IgD-negative memory B cell (primary cell): Measurements from ENCODE around the gene NFATC3. TPM values are rescaled to one million over a fixed set of nuclear protein-coding genes. Genes with fewer than 3 reads are reported as not detected.
A peak's percentile ranks its signal among the peaks of the same experiment; 100 is the strongest.

Source experiments
- H3K27ac Mint-ChIP-seq, 3 donors: one replicate each; pipeline ENCODE4 v1.8.0; 2020 to 2022; ENCODE audit warnings: mild to moderate bottlenecking in 3 of 3, mixed read lengths in 3 of 3, moderate library complexity in 1 of 3
- H3K27me3 Mint-ChIP-seq: one replicate; pipeline ENCODE4 v1.8.0; 2021; ENCODE audit warnings: mixed read lengths
- H3K36me3 Mint-ChIP-seq: one replicate; pipeline ENCODE4 v1.8.0; 2020; ENCODE audit warnings: mild to moderate bottlenecking, mixed read lengths
- H3K4me1 Mint-ChIP-seq, 3 donors: one replicate each; pipeline ENCODE4 v1.8.0; 2020 to 2022; ENCODE audit warnings: mixed read lengths in 3 of 3, mild to moderate bottlenecking in 1 of 3
- H3K4me3 Mint-ChIP-seq, 4 donors: one replicate each; pipeline ENCODE4 v1.8.0; 2020 to 2022; ENCODE audit warnings: mild to moderate bottlenecking in 4 of 4, mixed read lengths in 4 of 4, moderate library complexity in 3 of 4
- H3K9me3 Mint-ChIP-seq, 3 donors: one replicate each; pipeline ENCODE4 v1.8.0; 2020 to 2021; ENCODE audit warnings: mixed read lengths in 3 of 3, mild to moderate bottlenecking in 1 of 3
- polyA plus RNA-seq: library from polyadenylated mRNA; unstranded; fragments of 300-500 nt; fragmentation: Illumina TruSeq; gene quantifications from one replicate; pipeline ENCODE4 v1.2.3, GENCODE V29; 2021

The NFATC3 gene
- polyA plus RNA-seq, 1 donor from 2014 or later, result 47.2 TPM

- H3K27me3 Mint-ChIP-seq, result no peaks in the 10 kb centered on the region
- H3K4me3 Mint-ChIP-seq, result no peak overlapping the region
- peak overlapping the region; percentile 63 to 90 (median 79) for H3K27ac Mint-ChIP-seq
- H3K36me3 Mint-ChIP-seq, result peaks cover 1% of the 10 kb centered on the region
- peaks cover 49 to 56% (median 53%) of the 10 kb centered on the region in 3 donors for H3K4me1 Mint-ChIP-seq
- no peaks in the 10 kb centered on the region for H3K9me3 Mint-ChIP-seq
These were observed 184.6 kb downstream of the NFATC3 start for GRCh38 chr16:68269793-68270192.

GRCh38 chr16:68270353-68270752 is 185.2 kb downstream of the NFATC3 start:
- no peaks in the 10 kb centered on the region for H3K27me3 Mint-ChIP-seq
- H3K4me3 Mint-ChIP-seq, result peak overlapping the region in 1 of 4 donors; percentile 42
- H3K4me1 Mint-ChIP-seq, result peaks cover 47 to 53% (median 52%) of the 10 kb centered on the region in 3 donors
- peak overlapping the region in 2 of 3 donors; percentile 43 to 90 for H3K27ac Mint-ChIP-seq
- H3K9me3 Mint-ChIP-seq, result no peaks in the 10 kb centered on the region
- peaks cover 4% of the 10 kb centered on the region for H3K36me3 Mint-ChIP-seq

GRCh38 chr16:68272507-68273209 is 187.5 kb downstream of the NFATC3 start:
- peak overlapping the region; percentile 67 to 76 (median 73) for H3K27ac Mint-ChIP-seq
- H3K36me3 Mint-ChIP-seq, result peaks cover 9% of the 10 kb centered on the region
- H3K4me1 Mint-ChIP-seq, result peaks cover 49 to 55% (median 53%) of the 10 kb centered on the region in 3 donors
- H3K4me3 Mint-ChIP-seq, result peak overlapping the region; percentile 4 to 85 (median 70)
- H3K27me3 Mint-ChIP-seq, result no peaks in the 10 kb centered on the region
- H3K9me3 Mint-ChIP-seq, result no peaks in the 10 kb centered on the region

GRCh38 chr16:68273459-68273858 is 188.3 kb downstream of the NFATC3 start:
- H3K36me3 Mint-ChIP-seq, result peaks cover 9% of the 10 kb centered on the region
- no peaks in the 10 kb centered on the region for H3K27me3 Mint-ChIP-seq
- H3K9me3 Mint-ChIP-seq, result no peaks in the 10 kb centered on the region
- H3K27ac Mint-ChIP-seq, result peak overlapping the region; percentile 55 to 76 (median 67)
- peak overlapping the region in 3 of 4 donors; percentile 68 to 85 (median 72) for H3K4me3 Mint-ChIP-seq
- H3K4me1 Mint-ChIP-seq, result peaks cover 45 to 50% (median 48%) of the 10 kb centered on the region in 3 donors

GRCh38 chr16:68273896-68274295 is 188.7 kb downstream of the NFATC3 start:
- peaks cover 9% of the 10 kb centered on the region for H3K36me3 Mint-ChIP-seq
- no peaks in the 10 kb centered on the region for H3K9me3 Mint-ChIP-seq
- peak overlapping the region; percentile 23 to 76 (median 55) for H3K27ac Mint-ChIP-seq
- H3K4me1 Mint-ChIP-seq, result peaks cover 45 to 49% (median 47%) of the 10 kb centered on the region in 3 donors
- H3K27me3 Mint-ChIP-seq, result no peaks in the 10 kb centered on the region
- peak overlapping the region in 2 of 4 donors; percentile 12 to 83 for H3K4me3 Mint-ChIP-seq

GRCh38 chr16:68274441-68274840 is 189.3 kb downstream of the NFATC3 start:
- H3K27me3 Mint-ChIP-seq, result no peaks in the 10 kb centered on the region
- H3K27ac Mint-ChIP-seq, result peak overlapping the region; percentile 23 to 76 (median 55)
- peaks cover 44% of the 10 kb centered on the region in 3 donors for H3K4me1 Mint-ChIP-seq
- H3K4me3 Mint-ChIP-seq, result peak overlapping the region in 2 of 4 donors; percentile 67 to 83
- H3K9me3 Mint-ChIP-seq, result no peaks in the 10 kb centered on the region
- peaks cover 10% of the 10 kb centered on the region for H3K36me3 Mint-ChIP-seq

GRCh38 chr16:68275611-68276191 is 190.5 kb downstream of the NFATC3 start:
- Mint-ChIP-seq H3K9me3 (no peaks in the 10 kb centered on the region), H3K4me1 (peaks cover 44 to 48% (median 48%) of the 10 kb centered on the region in 3 donors), H3K4me3 (peak overlapping the region; percentile 63 to 92 (median 85)), H3K27me3 (no peaks in the 10 kb centered on the region), H3K27ac (peak overlapping the region; percentile 76 to 96 (median 88)), H3K36me3 (peaks cover 10% of the 10 kb centered on the region)

- no peaks in the 10 kb centered on the region for H3K27me3 Mint-ChIP-seq
- peak overlapping the region; percentile 76 to 96 (median 88) for H3K27ac Mint-ChIP-seq
- no peaks in the 10 kb centered on the region for H3K9me3 Mint-ChIP-seq
- H3K4me3 Mint-ChIP-seq, result peak overlapping the region; percentile 63 to 92 (median 85)
- peaks cover 9% of the 10 kb centered on the region for H3K36me3 Mint-ChIP-seq
- H3K4me1 Mint-ChIP-seq, result peaks cover 48 to 52% (median 52%) of the 10 kb centered on the region in 3 donors
These were observed 191.1 kb downstream of the NFATC3 start for GRCh38 chr16:68276223-68276622.

Other genes starting within 250 kb of the NFATC3 start
- gene THAP11, start 243.1 kb upstream of the NFATC3 start, polyA plus RNA-seq, result 101 TPM
- gene NUTF2, start 238.4 kb upstream of the NFATC3 start, polyA plus RNA-seq, result 111 TPM
- 13.4 TPM for gene CENPT, start 237.7 kb upstream of the NFATC3 start, polyA plus RNA-seq
- gene EDC4, start 212.3 kb upstream of the NFATC3 start, polyA plus RNA-seq, result 18.6 TPM
- 0.95 TPM for gene NRN1L, start 200.5 kb upstream of the NFATC3 start, polyA plus RNA-seq
- gene PSKH1, start 192.1 kb upstream of the NFATC3 start, polyA plus RNA-seq, result 22.4 TPM
- 2.1 TPM for gene CTRL, start 153.5 kb upstream of the NFATC3 start, polyA plus RNA-seq
- gene PSMB10, start 148.5 kb upstream of the NFATC3 start, polyA plus RNA-seq, result 510 TPM
- 0.81 TPM for gene LCAT, start 141.2 kb upstream of the NFATC3 start, polyA plus RNA-seq
- gene SLC12A4, start 116.7 kb upstream of the NFATC3 start, polyA plus RNA-seq, result 3.9 TPM
- gene DPEP3, start 104.9 kb upstream of the NFATC3 start, polyA plus RNA-seq, result not detected
- 45.3 TPM for gene DPEP2, start 85.9 kb upstream of the NFATC3 start, polyA plus RNA-seq
- not detected for gene DPEP2NB, start 69.5 kb upstream of the NFATC3 start, polyA plus RNA-seq
- gene DDX28, start 62.1 kb upstream of the NFATC3 start, polyA plus RNA-seq, result 35.8 TPM
- 68.3 TPM for gene DUS2, start 62.1 kb upstream of the NFATC3 start, polyA plus RNA-seq
- 0.48 TPM for gene ESRP2, start 150.8 kb downstream of the NFATC3 start, polyA plus RNA-seq
- 8.2 TPM for gene PLA2G15, start 160.0 kb downstream of the NFATC3 start, polyA plus RNA-seq
- 13.8 TPM for gene SLC7A6, start 179.2 kb downstream of the NFATC3 start, polyA plus RNA-seq
- 28.2 TPM for gene SLC7A6OS, start 225.6 kb downstream of the NFATC3 start, polyA plus RNA-seq
- gene PRMT7, start 225.6 kb downstream of the NFATC3 start, polyA plus RNA-seq, result 22.8 TPM